Heart right ventricle (tissue), 16 donors: ENCODE results near the gene MMAB. TPM values are rescaled to one million over a fixed set of nuclear protein-coding genes. Genes with fewer than 3 reads are reported as not detected.

ENCODE experiments used
- ATAC-seq, 8 donors: fragments of 200-7000 bp; cut with Tn5 transposase; one replicate each; pipeline ENCODE4 v1.9.1; 2020; ENCODE audit warnings: mild to moderate bottlenecking in 8 of 8, moderate library complexity in 8 of 8, moderate number of reproducible peaks in 1 of 8
- DNase-seq, 2 donors: peaks; one replicate each; pipeline ENCODE4 v3.0.0-alpha.2; 2020
- H3K27ac ChIP-seq, 10 donors: fragments of 200-600 bp; sonication (generic) in 2 of 10; one replicate each; pipeline versions ENCODE4 v1.5.0 to v1.8.0; 2020 to 2022; ENCODE audit warnings: mild to moderate bottlenecking in 3 of 10
- H3K27me3 ChIP-seq, 7 donors: fragments of 200-600 bp; one replicate each; pipeline ENCODE4 v1.8.0; 2021 to 2022; ENCODE audit warnings: mild to moderate bottlenecking in 2 of 7
- H3K36me3 ChIP-seq, 9 donors: fragments of 200-600 bp; sonication (generic) in 1 of 9; one replicate each; pipeline versions ENCODE4 v1.5.0 to v1.8.0; 2020 to 2022; ENCODE audit warnings: mild to moderate bottlenecking in 2 of 9
- H3K4me1 ChIP-seq, 9 donors: fragments of 200-600 bp; sonication (generic) in 1 of 9; one replicate each; pipeline versions ENCODE4 v1.5.0 to v1.8.0; 2020 to 2022; ENCODE audit warnings: mild to moderate bottlenecking in 4 of 9
- H3K4me3 ChIP-seq, 10 donors: fragments of 200-600 bp; sonication (generic) in 2 of 10; one replicate each; pipeline versions ENCODE4 v1.5.0 to v1.8.0; 2020 to 2022; ENCODE audit warnings: mild to moderate bottlenecking in 7 of 10, moderate library complexity in 2 of 10
- H3K9me3 ChIP-seq, 11 donors: fragments of 200-600 bp in 10 of 11; sonication (generic) in 2 of 11; one replicate each; pipeline versions ENCODE4 v1.5.0 to v1.8.0; 2013 to 2022; ENCODE audit warnings: mild to moderate bottlenecking in 2 of 11, control low read depth in 1 of 11, moderate library complexity in 1 of 11
- WGBS, 2 donors: extraction: QIAGEN DNeasy Blood & Tissue Kit; methylation state at CpG; one replicate each; pipeline ENCODE4 v1.1.7; 2013; ENCODE audit warnings: inconsistent platforms in 1 of 2; 5-methylcytosine and 5-hydroxymethylcytosine counted together
- intact Hi-C, 10 donors: fragments of 100-400 bp; cut with DNase I; formaldehyde crosslinking; loops; one replicate each; pipeline versions ENCODE4 v1.11.1 to v1.14.2; 2022
- polyA plus RNA-seq, 2 donors: library from polyadenylated mRNA; stranded (reverse); fragments of 200-250 nt; gene quantifications; one replicate each; pipeline ENCODE4 v1.2.3, GENCODE V29; 2013
- total RNA-seq, 10 donors: library from RNA; stranded (reverse); fragmentation: NEBNext Ultra II Directional in 3 of 10; extraction: Animal tissue kit (Norgen Biotek cat#: 25700) in 3 of 10; gene quantifications; one replicate each; pipeline versions ENCODE4 v1.2.1 to v1.2.4, GENCODE V29; 2021 to 2023
- TF ChIP-seq, protein P1 (sequence below), 9 donors: fragments of 200-600 bp; sonication (generic) in 2 of 9; IDR thresholded peaks; one replicate each; pipeline versions ENCODE4 v1.5.0 to v1.8.0; 2021 to 2022; ENCODE audit warnings: antibody characterized with exemption in 9 of 9, mild to moderate bottlenecking in 5 of 9, moderate library complexity in 1 of 9
- donor health status: Arrhythmogenic right ventricular cardiomyopathy.
- donor health status: ischemic (EF 13 %, LVEDD 7.1; RV severe dilation, severe dysfunction).
- donor health status: healthy with polysubstance abuse.
- donor health status: DM: no; HTN: yes; CAD: no.
- donor health status: DM: no; HTN: no; CAD: no.
- donor health status: ischemic (EF 25% LVEDD 6.9; RV normal size, moderate dysfunction).
- donor health status: ischemic (EF 25% LVEDD 5.7; RV mildly dilated, moderate dysfunction).
- donor health status: healthy.
- donor health status: DM: yes; HTN: yes; CAD: no.
- donor health status: Ischemic cardiomyopathy.
- donor health status: ischemic (EF 35%, LVEDD 5.7; RV mildly dilated, moderate dysfunction).
- donor health status: nonischemic (EF 11% LVEDD 7.7; RV severe dilation, severe dysfunction).
- donor health status: DM: yes; HTN: yes; CAD: no.
- donor health status: PGD.
- donor health status: ischemic (EF 29% LVEDD 5.4; RV normal size, mild dysfunction).
- donor health status: nonischemic (EF 23%, LVEDD 6.1; RV moderate dilation, normal function).

Gene MMAB
- total and polyA plus RNA-seq, 12 donors: 27.7 to 50.7 (median 42.2) TPM

DNA sequence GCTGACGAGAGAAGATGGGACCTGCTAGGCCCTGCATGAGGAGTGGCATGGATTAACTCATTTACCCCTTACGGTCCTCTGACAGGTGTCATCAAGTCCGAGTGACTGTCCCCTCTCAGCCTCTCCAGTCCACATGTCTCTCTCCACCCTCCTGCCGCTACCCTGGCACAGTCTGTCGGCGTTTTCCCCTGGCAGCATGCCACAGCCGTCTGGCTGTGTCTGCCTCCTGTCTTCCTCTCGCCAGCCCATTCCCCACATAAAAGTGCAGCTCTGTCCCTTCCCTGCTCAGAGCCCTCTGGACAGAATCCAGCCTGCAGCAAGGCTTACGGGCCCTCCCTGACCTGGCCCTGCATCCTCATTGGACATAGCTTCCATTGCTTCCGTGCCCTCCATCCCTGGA is 50.2 kb downstream of the MMAB start:
- no peaks in the 10 kb centered on the region for H3K27me3 ChIP-seq
- 40 to 60% methylated on average over 10 of the region's 10 CpGs for WGBS, 2 donors

DNA sequence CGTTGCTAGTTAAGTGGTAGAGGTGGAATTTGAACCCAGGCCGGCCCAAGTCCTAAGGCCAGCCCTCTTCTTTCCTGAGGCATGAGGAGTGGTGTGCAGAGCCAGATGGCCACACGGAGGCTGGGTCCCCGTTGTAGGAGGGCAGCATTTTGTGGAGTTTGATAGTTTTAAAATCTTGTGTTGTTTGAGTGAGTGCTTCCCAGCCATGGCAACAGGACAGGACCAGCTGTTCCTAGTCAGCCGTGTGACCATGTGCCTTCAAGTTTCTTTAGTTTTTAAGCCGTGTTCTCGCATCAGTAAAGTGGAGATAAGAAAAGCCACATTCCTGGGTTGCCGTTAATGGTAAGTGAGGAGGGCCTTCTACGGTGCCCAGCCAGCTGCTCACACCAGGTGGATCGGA is 51.5 kb downstream of the MMAB start:
- intact Hi-C loops: loop anchor here in 7 of 10 donors (2.0 to 10.0 kb wide), 4 partner anchors 50 to 253 kb away; partner anchors contain the start of genes MMAB (in 2 of the 7) and MVK (in 2 of the 7)
- H3K36me3 ChIP-seq: peaks cover 0 to 98% (median 61%) of the 10 kb centered on the region in 9 donors
- WGBS, 2 donors: 61 to 65% methylated on average over 10 of the region's 10 CpGs
- no peaks in the 10 kb centered on the region for H3K9me3 ChIP-seq
- H3K27ac ChIP-seq: peak overlapping the region in 5 of 10 donors; percentile 3 to 85 (median 68)
- ATAC-seq (no peak), DNase-seq (no peak)
- TF ChIP-seq, protein P1, sequence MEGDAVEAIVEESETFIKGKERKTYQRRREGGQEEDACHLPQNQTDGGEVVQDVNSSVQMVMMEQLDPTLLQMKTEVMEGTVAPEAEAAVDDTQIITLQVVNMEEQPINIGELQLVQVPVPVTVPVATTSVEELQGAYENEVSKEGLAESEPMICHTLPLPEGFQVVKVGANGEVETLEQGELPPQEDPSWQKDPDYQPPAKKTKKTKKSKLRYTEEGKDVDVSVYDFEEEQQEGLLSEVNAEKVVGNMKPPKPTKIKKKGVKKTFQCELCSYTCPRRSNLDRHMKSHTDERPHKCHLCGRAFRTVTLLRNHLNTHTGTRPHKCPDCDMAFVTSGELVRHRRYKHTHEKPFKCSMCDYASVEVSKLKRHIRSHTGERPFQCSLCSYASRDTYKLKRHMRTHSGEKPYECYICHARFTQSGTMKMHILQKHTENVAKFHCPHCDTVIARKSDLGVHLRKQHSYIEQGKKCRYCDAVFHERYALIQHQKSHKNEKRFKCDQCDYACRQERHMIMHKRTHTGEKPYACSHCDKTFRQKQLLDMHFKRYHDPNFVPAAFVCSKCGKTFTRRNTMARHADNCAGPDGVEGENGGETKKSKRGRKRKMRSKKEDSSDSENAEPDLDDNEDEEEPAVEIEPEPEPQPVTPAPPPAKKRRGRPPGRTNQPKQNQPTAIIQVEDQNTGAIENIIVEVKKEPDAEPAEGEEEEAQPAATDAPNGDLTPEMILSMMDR (IDR thresholded peaks at IDR 0.05): no peak
- H3K4me1 ChIP-seq: peaks cover 9 to 58% (median 37%) of the 10 kb centered on the region in 9 donors
- H3K27me3 ChIP-seq: no peaks in the 10 kb centered on the region
- H3K4me3 ChIP-seq: no peak overlapping the region

More for the DNA sequence above, 50.2 kb downstream of the MMAB start:
- peak overlapping the region in 5 of 10 donors; percentile 18 to 85 (median 68) for H3K27ac ChIP-seq
- intact Hi-C loops: loop anchor here in 6 of 10 donors (5.0 to 10.0 kb wide), 3 partner anchors 49 to 69 kb away; partner anchors contain the start of genes MMAB (in 2 of the 6) and MVK (in 2 of the 6)
- ATAC-seq (peak; percentile 74 to 94 (median 86)), DNase-seq (peak; percentile 68 to 79)
- H3K36me3 ChIP-seq: peaks cover 0 to 98% (median 63%) of the 10 kb centered on the region in 9 donors
- no peaks in the 10 kb centered on the region for H3K9me3 ChIP-seq
- peaks cover 9 to 47% (median 33%) of the 10 kb centered on the region in 9 donors for H3K4me1 ChIP-seq
- H3K4me3 ChIP-seq: no peak overlapping the region
- TF ChIP-seq, protein P1 (IDR thresholded peaks at IDR 0.05): no peak

- TF ChIP-seq, protein P1 (IDR thresholded peaks at IDR 0.05): no peak
- Histone ChIP-seq H3K9me3 (no peaks in the 10 kb centered on the region), H3K36me3 (peaks cover 0 to 98% (median 57%) of the 10 kb centered on the region in 9 donors), H3K4me3 (no peak overlapping the region), H3K4me1 (peaks cover 9 to 58% (median 37%) of the 10 kb centered on the region in 9 donors), H3K27me3 (no peaks in the 10 kb centered on the region), H3K27ac (peak overlapping the region in 9 of 10 donors; percentile 62 to 93 (median 82))
- no peak for ATAC-seq
- DNase-seq: no peak
- intact Hi-C loops: loop anchor here (1.0 to 10.0 kb wide), 12 partner anchors 53 to 263 kb away; partner anchors contain the start of genes MMAB (in 5 of the 10) and MVK (in 5 of the 10)
- WGBS, 2 donors: 62 to 82% methylated on average over 6 of the region's 6 CpGs
Observed at GRCh38 chr12:109519787-109520186, 53.5 kb downstream of the MMAB start.

DNA sequence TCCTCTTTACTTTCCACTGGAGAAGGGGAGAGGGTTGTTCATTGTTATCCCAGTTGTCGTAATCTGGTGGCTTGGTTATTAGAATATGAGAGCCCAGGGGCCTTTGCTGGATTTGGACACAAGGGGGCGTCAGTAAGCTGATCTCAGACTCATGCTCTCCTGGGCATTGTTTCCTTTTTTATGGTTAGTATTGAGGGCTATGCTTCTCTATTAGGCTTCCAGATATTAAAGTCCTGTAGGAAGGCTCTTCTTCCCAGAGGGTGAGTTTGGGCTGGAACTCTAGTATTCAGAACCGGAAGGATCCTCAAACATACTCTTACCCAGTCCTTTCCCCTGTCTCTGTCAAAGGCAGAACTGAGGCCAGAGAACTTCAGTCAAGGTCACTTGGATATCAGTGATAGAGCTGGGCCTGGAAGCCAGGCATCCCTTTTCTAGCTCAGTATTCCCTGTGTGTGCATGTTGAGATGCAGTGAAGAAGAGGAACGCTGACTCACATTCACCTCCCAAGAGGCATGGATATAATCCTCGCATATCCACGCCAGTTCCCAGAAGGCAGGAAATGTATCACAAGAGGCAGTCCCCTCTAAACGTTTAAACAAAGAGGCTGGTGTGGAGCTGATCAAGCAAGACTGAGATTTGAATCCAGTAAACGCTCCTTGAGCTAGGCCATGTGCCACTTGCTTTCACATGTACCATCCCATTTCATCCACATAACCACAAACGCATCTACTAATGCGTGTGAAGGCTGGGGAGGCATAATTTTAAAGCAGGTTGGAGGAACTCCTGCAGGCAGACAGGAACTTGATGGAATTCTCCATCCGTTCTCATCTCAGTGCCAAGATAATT is 54.3 kb downstream of the MMAB start:
- Histone ChIP-seq H3K27me3 (no peaks in the 10 kb centered on the region), H3K9me3 (no peaks in the 10 kb centered on the region), H3K36me3 (peaks cover 0 to 98% (median 57%) of the 10 kb centered on the region in 9 donors), H3K4me3 (no peak overlapping the region), H3K4me1 (peaks cover 9 to 56% (median 37%) of the 10 kb centered on the region in 9 donors), H3K27ac (peak overlapping the region in 9 of 10 donors; percentile 62 to 93 (median 82))
- intact Hi-C loops: loop anchor here in 9 of 10 donors (1.0 to 5.0 kb wide), 10 partner anchors 53 to 263 kb away; partner anchors contain the start of genes MMAB (in 3 of the 9) and MVK (in 3 of the 9)
- WGBS, 2 donors: 35 to 41% methylated on average over 11 of the region's 11 CpGs
- TF ChIP-seq, protein P1 (IDR thresholded peaks at IDR 0.05): peak; percentile 76 to 92 (median 90)
- ATAC-seq (peak in 7 of 8 donors; percentile 29 to 83 (median 69)), DNase-seq (peak; percentile 61 to 76)
